Daoy (cell line): ENCODE measurements around the gene CELF5. TPM values are rescaled to one million over a fixed set of nuclear protein-coding genes. Genes with fewer than 3 reads are reported as not detected.
"Not testable (repeated sequence)": the region's sequence is repeated elsewhere in the genome, so short reads cannot be mapped to it uniquely, and the experiment has no call there.

Source experiments
- DNase-seq: peaks from one replicate; pipeline ENCODE4 v3.0.0-alpha.2; 2015; ENCODE audit warnings: low read depth
- total RNA-seq: library from RNA; depleted of rRNA; stranded (reverse); fragments of >200 nt; shearing (Covaris generic); gene quantifications from 2 replicates; pipeline ENCODE4 v1.2.3, GENCODE V29; 2014

The CELF5 gene
- total RNA-seq, 1 experiment from 2014 or later, result 0.06 TPM

GRCh38 chr19:3291644-3292043, 67.2 kb downstream of the CELF5 start:
- DNase-seq, result no peak

- DNase-seq, result no peak
These were observed 68.6 kb downstream of the CELF5 start for GRCh38 chr19:3292958-3293529.

GRCh38 chr19:3293560-3293959, 69.1 kb downstream of the CELF5 start:
- DNase-seq, result no peak

- no peak for DNase-seq
These were observed 69.8 kb downstream of the CELF5 start for GRCh38 chr19:3294080-3294850.

- no peak for DNase-seq
These were observed 71.1 kb downstream of the CELF5 start for GRCh38 chr19:3295581-3295980.

GRCh38 chr19:3296034-3296433, 71.6 kb downstream of the CELF5 start:
- DNase-seq, result peak; percentile 51

- DNase-seq, result no peak
These were observed 72.0 kb downstream of the CELF5 start for GRCh38 chr19:3296446-3296845.

GRCh38 chr19:3298853-3299449, 74.5 kb downstream of the CELF5 start:
- no peak for DNase-seq

GRCh38 chr19:3300566-3300965, 76.1 kb downstream of the CELF5 start:
- DNase-seq, result not testable (repeated sequence)

GRCh38 chr19:3302755-3303154, 78.3 kb downstream of the CELF5 start:
- no peak for DNase-seq

- peak; percentile 85 for DNase-seq
These were observed 80.5 kb downstream of the CELF5 start for GRCh38 chr19:3304871-3305423.

- no peak for DNase-seq
These were observed 85.3 kb downstream of the CELF5 start for GRCh38 chr19:3309724-3310123.

- DNase-seq, result no peak
These were observed 85.8 kb downstream of the CELF5 start for GRCh38 chr19:3310280-3310679.

GRCh38 chr19:3310711-3311110, 86.2 kb downstream of the CELF5 start:
- no peak for DNase-seq

- no peak for DNase-seq
These were observed 88.7 kb downstream of the CELF5 start for GRCh38 chr19:3313199-3313575.

- no peak for DNase-seq
These were observed 90.7 kb downstream of the CELF5 start for GRCh38 chr19:3314962-3315675.

GRCh38 chr19:3315676-3315973, 91.2 kb downstream of the CELF5 start:
- DNase-seq, result no peak

- no peak for DNase-seq
These were observed 91.7 kb downstream of the CELF5 start for GRCh38 chr19:3316132-3316648.

- DNase-seq, result no peak
These were observed 92.3 kb downstream of the CELF5 start for GRCh38 chr19:3316659-3317207.

GRCh38 chr19:3319643-3320353, 95.3 kb downstream of the CELF5 start:
- peak; percentile 94 for DNase-seq

GRCh38 chr19:3320354-3320670, 95.9 kb downstream of the CELF5 start:
- peak; percentile 62 for DNase-seq
